Loucy (cell line): Measurements from ENCODE around the gene ANKRD35.
A peak's percentile ranks its signal among the peaks of the same experiment; 100 is the strongest.

Experiments used
- H2AFZ ChIP-seq: fragments of 200-600 bp; sonication (generic); 2 replicates; pipeline ENCODE4 v1.6.0; 2016; ENCODE audit warnings: antibody characterized with exemption, mild to moderate bottlenecking, low read length, moderate library complexity
- H3F3A ChIP-seq: fragments of 200-600 bp; 2 replicates; pipeline ENCODE4 v1.6.0; 2016; ENCODE audit warnings: antibody characterized with exemption, low read depth, mild to moderate bottlenecking
- H3K27me3 ChIP-seq: fragments of 200-600 bp; sonication (generic); 2 replicates; pipeline ENCODE4 v1.6.1; 2014; ENCODE audit warnings: low read length, mild to moderate bottlenecking; ENCODE audit not compliant: insufficient read depth, poor library complexity, severe bottlenecking
- H3K36me3 ChIP-seq: fragments of 200-600 bp; sonication (generic); 2 replicates; pipeline ENCODE4 v1.6.1; 2016; ENCODE audit warnings: low read length; ENCODE audit not compliant: insufficient read depth
- H3K4me1 ChIP-seq: fragments of 200-600 bp; sonication (generic); 2 replicates; pipeline ENCODE4 v1.5.1; 2014; ENCODE audit warnings: low read length, mild to moderate bottlenecking; ENCODE audit not compliant: insufficient read depth, poor library complexity, severe bottlenecking
- H3K4me2 ChIP-seq: fragments of 200-600 bp; sonication (generic); 2 replicates; pipeline ENCODE4 v1.6.0; 2014; ENCODE audit warnings: antibody characterized with exemption, low read length, low read depth, mild to moderate bottlenecking; ENCODE audit not compliant: poor library complexity, severe bottlenecking
- H3K4me3 ChIP-seq: fragments of 200-600 bp; sonication (generic); 2 replicates; pipeline ENCODE4 v1.5.1; 2014; ENCODE audit warnings: low read length, mild to moderate bottlenecking, mixed read lengths; ENCODE audit not compliant: poor library complexity, severe bottlenecking
- H3K79me2 ChIP-seq: fragments of 200-600 bp; sonication (generic); 2 replicates; pipeline ENCODE4 v1.6.1; 2014; ENCODE audit warnings: low read length; ENCODE audit not compliant: insufficient read depth
- H3K9ac ChIP-seq: fragments of 200-600 bp; sonication (generic); 2 replicates; pipeline ENCODE4 v1.6.0; 2014; ENCODE audit warnings: mild to moderate bottlenecking, low read depth, low read length, moderate library complexity; ENCODE audit not compliant: poor library complexity, severe bottlenecking
- H3K9me2 ChIP-seq: fragments of 200-600 bp; sonication (generic); replicated peaks from 2 replicates; pipeline ENCODE4 v1.6.1; 2016; ENCODE audit warnings: low read depth, low read length, mixed read lengths
- H3K9me3 ChIP-seq: fragments of 200-600 bp; sonication (generic); 2 replicates; pipeline ENCODE4 v1.6.1; 2014; ENCODE audit warnings: mild to moderate bottlenecking, antibody characterized with exemption, low read length, low read depth; ENCODE audit not compliant: insufficient read depth
- H4K20me1 ChIP-seq: fragments of 200-600 bp; sonication (generic); 2 replicates; pipeline ENCODE4 v1.6.0; 2014; ENCODE audit warnings: antibody characterized with exemption, low read length, mild to moderate bottlenecking; ENCODE audit not compliant: insufficient read depth, poor library complexity, severe bottlenecking
- EZH2phosphoT487 ChIP-seq: fragments of 200-600 bp; IDR thresholded peaks from 2 replicates; pipeline ENCODE4 v1.6.1; 2018; ENCODE audit warnings: antibody characterized with exemption, mild to moderate bottlenecking, moderate library complexity, borderline replicate concordance
- TF ChIP-seq, protein P1 (sequence below): fragments of 200-600 bp; sonication (generic); conservative IDR thresholded peaks from 2 replicates; pipeline ENCODE4 v1.5.1; 2014; ENCODE audit warnings: mild to moderate bottlenecking, antibody characterized with exemption, low read length

Gene ANKRD35

DNA sequence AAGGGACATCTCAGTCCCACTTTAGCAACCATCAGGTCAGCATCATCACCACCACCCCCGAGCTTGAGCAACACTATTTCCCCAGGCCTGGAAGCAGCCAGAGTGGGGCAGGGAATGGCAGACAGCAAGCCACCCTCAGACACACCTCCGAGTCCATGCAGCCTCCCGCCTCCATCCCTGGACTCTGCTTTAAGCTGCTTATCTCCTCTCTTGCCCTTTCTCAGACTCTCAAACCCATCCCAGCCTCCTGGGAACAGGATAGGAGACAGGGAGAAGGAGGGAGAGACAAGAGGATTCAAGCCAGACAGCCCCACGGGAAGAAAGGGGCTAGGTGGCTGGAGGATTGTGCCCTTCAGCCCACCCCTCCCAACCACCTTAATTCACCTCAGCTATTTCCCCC is 28.5 kb downstream of the ANKRD35 start:
- H3K4me2 ChIP-seq: peak overlapping the region; percentile 96
- peak overlapping the region; percentile 83 for H3K9ac ChIP-seq
- H3K79me2 ChIP-seq: peaks cover 17% of the 10 kb centered on the region
- H4K20me1 ChIP-seq: peaks cover 11% of the 10 kb centered on the region
- no peak overlapping the region for H2AFZ ChIP-seq
- no peaks in the 10 kb centered on the region for H3K9me2 ChIP-seq
- H3K36me3 ChIP-seq: peaks cover 38% of the 10 kb centered on the region; the same call in 1 of the 2 replicates
- no peaks in the 10 kb centered on the region for H3K9me3 ChIP-seq
- no peak overlapping the region for H3K4me3 ChIP-seq
- H3F3A ChIP-seq: peaks cover 3% of the 10 kb centered on the region; the same call in 1 of the 2 replicates
- no peak for TF ChIP-seq EZH2phosphoT487
- TF ChIP-seq, protein P1, sequence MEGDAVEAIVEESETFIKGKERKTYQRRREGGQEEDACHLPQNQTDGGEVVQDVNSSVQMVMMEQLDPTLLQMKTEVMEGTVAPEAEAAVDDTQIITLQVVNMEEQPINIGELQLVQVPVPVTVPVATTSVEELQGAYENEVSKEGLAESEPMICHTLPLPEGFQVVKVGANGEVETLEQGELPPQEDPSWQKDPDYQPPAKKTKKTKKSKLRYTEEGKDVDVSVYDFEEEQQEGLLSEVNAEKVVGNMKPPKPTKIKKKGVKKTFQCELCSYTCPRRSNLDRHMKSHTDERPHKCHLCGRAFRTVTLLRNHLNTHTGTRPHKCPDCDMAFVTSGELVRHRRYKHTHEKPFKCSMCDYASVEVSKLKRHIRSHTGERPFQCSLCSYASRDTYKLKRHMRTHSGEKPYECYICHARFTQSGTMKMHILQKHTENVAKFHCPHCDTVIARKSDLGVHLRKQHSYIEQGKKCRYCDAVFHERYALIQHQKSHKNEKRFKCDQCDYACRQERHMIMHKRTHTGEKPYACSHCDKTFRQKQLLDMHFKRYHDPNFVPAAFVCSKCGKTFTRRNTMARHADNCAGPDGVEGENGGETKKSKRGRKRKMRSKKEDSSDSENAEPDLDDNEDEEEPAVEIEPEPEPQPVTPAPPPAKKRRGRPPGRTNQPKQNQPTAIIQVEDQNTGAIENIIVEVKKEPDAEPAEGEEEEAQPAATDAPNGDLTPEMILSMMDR: no peak
- H3K27me3 ChIP-seq: no peaks in the 10 kb centered on the region
- H3K4me1 ChIP-seq: peaks cover 11% of the 10 kb centered on the region

DNA sequence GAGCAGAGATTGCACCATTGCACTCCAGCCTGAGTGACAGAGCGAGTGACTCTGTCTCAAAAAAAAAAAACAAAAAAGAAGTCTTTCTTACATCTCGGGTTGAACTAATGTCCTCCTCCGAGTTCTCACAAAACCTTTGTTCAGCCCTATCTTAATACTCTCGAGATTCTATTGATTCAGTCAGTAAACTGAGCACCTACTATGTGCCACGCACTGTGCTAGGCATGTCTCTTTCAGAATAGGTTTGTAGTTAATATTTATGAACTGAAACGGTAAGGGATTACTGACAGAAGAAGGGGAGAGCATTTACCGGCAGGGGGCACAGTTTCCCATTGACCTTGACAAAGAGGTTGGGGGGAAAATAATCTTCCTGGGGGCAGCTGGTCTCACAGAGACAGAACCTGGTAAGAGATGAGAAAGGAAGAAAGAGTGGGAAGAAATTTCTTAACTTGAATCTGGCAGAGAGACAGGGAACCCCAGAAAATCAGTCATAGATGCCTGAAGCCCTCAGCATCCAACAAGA is 30.2 kb downstream of the ANKRD35 start:
- no peak overlapping the region for H2AFZ ChIP-seq
- H3F3A ChIP-seq: no peaks in the 10 kb centered on the region
- no peaks in the 10 kb centered on the region for H3K9me2 ChIP-seq
- H3K36me3 ChIP-seq: peaks cover 49% of the 10 kb centered on the region; the same call in 1 of the 2 replicates
- TF ChIP-seq, protein P1: peak; percentile 38
- TF ChIP-seq EZH2phosphoT487: no peak
- H3K79me2 ChIP-seq: peaks cover 17% of the 10 kb centered on the region
- H3K4me2 ChIP-seq: no peak overlapping the region
- H3K9ac ChIP-seq: no peak overlapping the region
- no peaks in the 10 kb centered on the region for H3K9me3 ChIP-seq
- no peak overlapping the region for H3K4me3 ChIP-seq
- no peaks in the 10 kb centered on the region for H3K27me3 ChIP-seq
- peaks cover 11% of the 10 kb centered on the region for H3K4me1 ChIP-seq
- peaks cover 11% of the 10 kb centered on the region for H4K20me1 ChIP-seq

DNA sequence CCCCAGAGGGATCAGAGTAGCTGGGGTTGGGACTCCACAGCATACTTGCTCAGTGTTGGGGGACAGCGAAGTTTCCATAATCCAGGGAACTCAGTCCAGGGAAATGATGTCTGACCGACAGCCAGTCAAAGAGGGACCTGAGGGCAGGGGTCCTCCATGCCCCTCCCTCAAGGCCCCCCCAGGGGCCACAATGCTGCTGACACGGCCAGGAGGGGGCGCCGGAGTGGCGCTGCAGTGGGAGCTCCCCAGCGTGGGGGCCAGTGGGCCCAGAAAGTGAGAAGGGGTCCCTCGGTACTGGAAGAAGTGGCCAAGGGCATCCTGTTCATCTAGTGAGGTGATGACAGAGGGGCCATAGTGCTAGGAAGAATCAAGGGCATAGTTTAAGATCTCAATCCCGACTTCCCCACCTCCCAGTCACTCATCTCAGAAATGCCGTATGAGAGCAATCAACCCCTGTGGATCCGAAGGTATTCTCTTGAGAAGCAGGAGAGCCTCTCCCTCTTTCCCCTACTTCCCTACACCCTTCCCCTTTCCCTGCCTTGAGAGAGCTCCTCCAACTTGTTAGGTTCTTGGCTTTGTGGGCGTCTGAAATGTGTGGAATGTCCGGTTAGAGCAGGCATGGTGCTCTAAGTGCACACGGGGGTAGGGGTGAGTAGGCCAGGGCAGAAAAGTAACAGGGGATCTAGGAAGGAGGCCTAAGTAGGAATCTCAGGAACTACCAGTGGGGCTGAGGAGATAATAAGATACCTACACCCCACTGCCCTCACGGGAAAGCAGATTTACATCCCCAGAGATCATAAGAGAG is 36.1 kb downstream of the ANKRD35 start:
- no peaks in the 10 kb centered on the region for H4K20me1 ChIP-seq
- H3K27me3 ChIP-seq: no peaks in the 10 kb centered on the region
- H2AFZ ChIP-seq: no peak overlapping the region
- TF ChIP-seq, protein P1: peak; percentile 75
- no peak for TF ChIP-seq EZH2phosphoT487
- H3K79me2 ChIP-seq: no peaks in the 10 kb centered on the region
- peaks cover 11% of the 10 kb centered on the region for H3K4me1 ChIP-seq
- H3K4me2 ChIP-seq: no peak overlapping the region
- H3K4me3 ChIP-seq: no peak overlapping the region
- no peaks in the 10 kb centered on the region for H3K9me2 ChIP-seq
- H3K9me3 ChIP-seq: no peaks in the 10 kb centered on the region
- no peak overlapping the region for H3K9ac ChIP-seq
- no peaks in the 10 kb centered on the region for H3F3A ChIP-seq
- H3K36me3 ChIP-seq: peaks cover 47% of the 10 kb centered on the region; the same call in 1 of the 2 replicates
